IMR-90 (cell line): ENCODE results near the gene E4F1.

ENCODE experiments used
- MAFK ChIP-seq: IDR thresholded peaks from 2 replicates; pipeline ENCODE4 v1.6.1; 2012; ENCODE audit warnings: low read depth, low read length, improper control_type of control experiment
- POLR2A ChIP-seq: IDR thresholded peaks from 2 replicates; pipeline ENCODE4 v1.6.1; 2012; ENCODE audit warnings: mild to moderate bottlenecking, low read depth, low read length
- TF ChIP-seq, protein P1 (sequence below): conservative IDR thresholded peaks from 2 replicates; pipeline ENCODE4 v1.5.1; 2012; ENCODE audit warnings: mild to moderate bottlenecking, low read depth, low read length, improper control_type of control experiment

- TF ChIP-seq, protein P1, sequence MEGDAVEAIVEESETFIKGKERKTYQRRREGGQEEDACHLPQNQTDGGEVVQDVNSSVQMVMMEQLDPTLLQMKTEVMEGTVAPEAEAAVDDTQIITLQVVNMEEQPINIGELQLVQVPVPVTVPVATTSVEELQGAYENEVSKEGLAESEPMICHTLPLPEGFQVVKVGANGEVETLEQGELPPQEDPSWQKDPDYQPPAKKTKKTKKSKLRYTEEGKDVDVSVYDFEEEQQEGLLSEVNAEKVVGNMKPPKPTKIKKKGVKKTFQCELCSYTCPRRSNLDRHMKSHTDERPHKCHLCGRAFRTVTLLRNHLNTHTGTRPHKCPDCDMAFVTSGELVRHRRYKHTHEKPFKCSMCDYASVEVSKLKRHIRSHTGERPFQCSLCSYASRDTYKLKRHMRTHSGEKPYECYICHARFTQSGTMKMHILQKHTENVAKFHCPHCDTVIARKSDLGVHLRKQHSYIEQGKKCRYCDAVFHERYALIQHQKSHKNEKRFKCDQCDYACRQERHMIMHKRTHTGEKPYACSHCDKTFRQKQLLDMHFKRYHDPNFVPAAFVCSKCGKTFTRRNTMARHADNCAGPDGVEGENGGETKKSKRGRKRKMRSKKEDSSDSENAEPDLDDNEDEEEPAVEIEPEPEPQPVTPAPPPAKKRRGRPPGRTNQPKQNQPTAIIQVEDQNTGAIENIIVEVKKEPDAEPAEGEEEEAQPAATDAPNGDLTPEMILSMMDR = no peak
- TF ChIP-seq MAFK = no peak
- TF ChIP-seq POLR2A = no peak
These were observed 33.2 kb downstream of the E4F1 start for GRCh38 chr16:2256531-2257140.
